OCI-LY7 (cell line): ENCODE results near the gene RALGAPA2.

Experiments used
- EZH2phosphoT487 ChIP-seq: fragments of 200-600 bp; sonication (generic); IDR thresholded peaks from 2 replicates; pipeline ENCODE4 v1.6.1; 2018; ENCODE audit warnings: low read depth, borderline replicate concordance, mild to moderate bottlenecking, mixed run types, antibody characterized with exemption, low read length, moderate library complexity, mixed read lengths
- TF ChIP-seq, protein P1 (sequence below): fragments of 200-600 bp; sonication (generic); conservative IDR thresholded peaks from 2 replicates; pipeline ENCODE4 v1.5.1; 2014; ENCODE audit warnings: mild to moderate bottlenecking, antibody characterized with exemption, low read length, moderate library complexity, mixed read lengths

DNA sequence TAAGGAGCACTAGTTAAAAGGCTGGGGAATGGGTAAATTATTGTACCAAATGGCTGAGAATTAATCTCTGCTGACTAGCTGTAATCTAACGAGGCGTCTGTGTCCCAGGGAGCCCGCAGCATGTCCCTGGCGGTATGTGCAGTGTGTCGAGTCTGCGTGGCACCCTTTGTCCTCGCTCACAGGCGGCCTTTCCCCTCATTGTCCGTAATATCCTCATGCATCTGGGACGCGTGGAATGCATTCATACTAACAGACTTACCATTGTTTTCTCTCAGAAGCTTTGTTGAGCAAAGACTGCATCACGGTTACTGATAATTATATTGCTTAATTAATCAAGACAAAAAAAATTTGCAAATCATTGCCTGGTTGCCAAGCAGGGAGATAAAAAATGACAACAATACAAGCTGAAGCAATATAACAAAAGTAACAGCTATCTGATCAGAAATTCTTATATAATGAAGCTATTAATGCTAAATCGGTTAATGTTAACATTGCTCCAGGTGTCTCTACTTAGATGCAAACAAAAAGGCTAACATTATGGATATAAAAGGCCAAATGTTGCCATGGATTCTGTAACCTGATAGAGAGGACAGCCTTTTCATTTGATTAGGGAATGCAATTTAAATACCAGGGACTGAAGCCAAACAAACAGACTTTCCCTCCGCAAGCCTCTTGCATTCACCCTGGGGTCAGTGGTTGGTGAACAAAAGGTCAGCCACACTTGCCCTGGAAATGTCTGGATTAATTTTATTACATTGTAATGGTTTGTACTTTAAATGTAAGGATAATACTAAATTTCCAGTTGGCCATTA lies 219.7 kb downstream of the RALGAPA2 start:
- TF ChIP-seq, protein P1, sequence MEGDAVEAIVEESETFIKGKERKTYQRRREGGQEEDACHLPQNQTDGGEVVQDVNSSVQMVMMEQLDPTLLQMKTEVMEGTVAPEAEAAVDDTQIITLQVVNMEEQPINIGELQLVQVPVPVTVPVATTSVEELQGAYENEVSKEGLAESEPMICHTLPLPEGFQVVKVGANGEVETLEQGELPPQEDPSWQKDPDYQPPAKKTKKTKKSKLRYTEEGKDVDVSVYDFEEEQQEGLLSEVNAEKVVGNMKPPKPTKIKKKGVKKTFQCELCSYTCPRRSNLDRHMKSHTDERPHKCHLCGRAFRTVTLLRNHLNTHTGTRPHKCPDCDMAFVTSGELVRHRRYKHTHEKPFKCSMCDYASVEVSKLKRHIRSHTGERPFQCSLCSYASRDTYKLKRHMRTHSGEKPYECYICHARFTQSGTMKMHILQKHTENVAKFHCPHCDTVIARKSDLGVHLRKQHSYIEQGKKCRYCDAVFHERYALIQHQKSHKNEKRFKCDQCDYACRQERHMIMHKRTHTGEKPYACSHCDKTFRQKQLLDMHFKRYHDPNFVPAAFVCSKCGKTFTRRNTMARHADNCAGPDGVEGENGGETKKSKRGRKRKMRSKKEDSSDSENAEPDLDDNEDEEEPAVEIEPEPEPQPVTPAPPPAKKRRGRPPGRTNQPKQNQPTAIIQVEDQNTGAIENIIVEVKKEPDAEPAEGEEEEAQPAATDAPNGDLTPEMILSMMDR, result no peak
- no peak for TF ChIP-seq EZH2phosphoT487
